Right lobe of liver (tissue), 6 donors: ENCODE measurements around the gene LRIG3. TPM values are rescaled to one million over a fixed set of nuclear protein-coding genes. Genes with fewer than 3 reads are reported as not detected.

Source experiments
- ATAC-seq, 4 donors: fragments of 200-7000 bp; cut with Tn5 transposase; one replicate each; pipeline ENCODE4 v1.9.1; 2020; ENCODE audit warnings: mild to moderate bottlenecking in 4 of 4, moderate library complexity in 4 of 4
- DNase-seq, 3 donors: peaks; one replicate each; pipeline ENCODE4 v3.0.0-alpha.2; 2020
- H3K27ac ChIP-seq, 3 donors: fragments of 200-600 bp; one replicate each; pipeline ENCODE4 v1.8.0; 2022
- H3K27me3 ChIP-seq, 2 donors: fragments of 200-600 bp; one replicate each; pipeline ENCODE4 v1.8.0; 2022
- H3K36me3 ChIP-seq, 4 donors: fragments of 200-600 bp; sonication (generic) in 1 of 4; one replicate each; pipeline versions ENCODE4 v1.5.1 to v1.8.0; 2017 to 2022; ENCODE audit warnings: control low read depth in 1 of 4
- H3K4me1 ChIP-seq, 4 donors: fragments of 200-600 bp; sonication (generic) in 1 of 4; one replicate each; pipeline versions ENCODE4 v1.5.1 to v1.8.0; 2017 to 2022; ENCODE audit warnings: control low read depth in 1 of 4
- H3K4me3 ChIP-seq, 3 donors: fragments of 200-600 bp; one replicate each; pipeline ENCODE4 v1.8.0; 2022
- H3K9me3 ChIP-seq, 4 donors: fragments of 200-600 bp; sonication (generic) in 1 of 4; one replicate each; pipeline versions ENCODE4 v1.5.1 to v1.8.0; 2017 to 2022; ENCODE audit warnings: control low read depth in 1 of 4
- POLR2A ChIP-seq: fragments of 450-650 bp; IDR thresholded peaks from one replicate; pipeline ENCODE4 v1.6.1; 2017; ENCODE audit warnings: antibody characterized with exemption, mild to moderate bottlenecking
- WGBS: methylation state at CpG from one replicate; pipeline ENCODE4 v1.1.6; 2018; ENCODE audit warnings: low coverage, low lambda C conversion rate; ENCODE audit not compliant: insufficient coverage; ENCODE audit errors: missing lambda C conversion rate; 5-methylcytosine and 5-hydroxymethylcytosine counted together
- intact Hi-C, 2 donors: fragments of 100-400 bp; cut with DNase I; formaldehyde crosslinking; loops; one replicate each; pipeline versions ENCODE4 v1.11.2 to v1.14.1; 2022
- long read RNA-seq: library from polyadenylated mRNA; unstranded; transcript quantifications from one replicate; pipeline ENCODE4 v2.0.0, GENCODE V29; 2019
- total RNA-seq, 6 experiments: library from RNA; depleted of rRNA in 2 of 6; stranded (reverse); fragments of >200 nt in 2 of 6; fragmentation: NEBNext Ultra II Directional in 3 of 6; extraction: Animal tissue kit (Norgen Biotek cat#: 25700) in 3 of 6; gene quantifications; one replicate each; pipeline versions ENCODE4 v1.1.0 to v1.2.4, GENCODE V29; 2016 to 2023
- TF ChIP-seq, protein P1 (sequence below), 4 donors: fragments of 200-600 bp in 3 of 4; fragments of 450-650 bp in 1 of 4; IDR thresholded peaks; one replicate each; pipeline versions ENCODE4 v1.5.1 to v1.8.0; 2016 to 2022; ENCODE audit warnings: antibody characterized with exemption in 4 of 4, mild to moderate bottlenecking in 2 of 4
- donor health status: DM: no; HTN: yes; CAD: no.
- donor health status: DM: no; HTN: no; CAD: no.
- donor health status: DM: no; HTN: no; CAD: no.
- donor health status: DM: no; HTN: yes; CAD: no.
- donor health status: DM: no; HTN: yes; CAD: no.

The LRIG3 gene, protein sequence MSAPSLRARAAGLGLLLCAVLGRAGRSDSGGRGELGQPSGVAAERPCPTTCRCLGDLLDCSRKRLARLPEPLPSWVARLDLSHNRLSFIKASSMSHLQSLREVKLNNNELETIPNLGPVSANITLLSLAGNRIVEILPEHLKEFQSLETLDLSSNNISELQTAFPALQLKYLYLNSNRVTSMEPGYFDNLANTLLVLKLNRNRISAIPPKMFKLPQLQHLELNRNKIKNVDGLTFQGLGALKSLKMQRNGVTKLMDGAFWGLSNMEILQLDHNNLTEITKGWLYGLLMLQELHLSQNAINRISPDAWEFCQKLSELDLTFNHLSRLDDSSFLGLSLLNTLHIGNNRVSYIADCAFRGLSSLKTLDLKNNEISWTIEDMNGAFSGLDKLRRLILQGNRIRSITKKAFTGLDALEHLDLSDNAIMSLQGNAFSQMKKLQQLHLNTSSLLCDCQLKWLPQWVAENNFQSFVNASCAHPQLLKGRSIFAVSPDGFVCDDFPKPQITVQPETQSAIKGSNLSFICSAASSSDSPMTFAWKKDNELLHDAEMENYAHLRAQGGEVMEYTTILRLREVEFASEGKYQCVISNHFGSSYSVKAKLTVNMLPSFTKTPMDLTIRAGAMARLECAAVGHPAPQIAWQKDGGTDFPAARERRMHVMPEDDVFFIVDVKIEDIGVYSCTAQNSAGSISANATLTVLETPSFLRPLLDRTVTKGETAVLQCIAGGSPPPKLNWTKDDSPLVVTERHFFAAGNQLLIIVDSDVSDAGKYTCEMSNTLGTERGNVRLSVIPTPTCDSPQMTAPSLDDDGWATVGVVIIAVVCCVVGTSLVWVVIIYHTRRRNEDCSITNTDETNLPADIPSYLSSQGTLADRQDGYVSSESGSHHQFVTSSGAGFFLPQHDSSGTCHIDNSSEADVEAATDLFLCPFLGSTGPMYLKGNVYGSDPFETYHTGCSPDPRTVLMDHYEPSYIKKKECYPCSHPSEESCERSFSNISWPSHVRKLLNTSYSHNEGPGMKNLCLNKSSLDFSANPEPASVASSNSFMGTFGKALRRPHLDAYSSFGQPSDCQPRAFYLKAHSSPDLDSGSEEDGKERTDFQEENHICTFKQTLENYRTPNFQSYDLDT
- total RNA-seq, result 10 to 100 TPM in 3 of 6 experiments, 1 to 10 TPM in 3; 4.2 to 13.3 (median 8.9) TPM
- long read RNA-seq, partial matches to known transcripts, result 2 of 3 reads
- long read RNA-seq, other reads (novel, unspliced or antisense), result 1 of 3 reads

DNA sequence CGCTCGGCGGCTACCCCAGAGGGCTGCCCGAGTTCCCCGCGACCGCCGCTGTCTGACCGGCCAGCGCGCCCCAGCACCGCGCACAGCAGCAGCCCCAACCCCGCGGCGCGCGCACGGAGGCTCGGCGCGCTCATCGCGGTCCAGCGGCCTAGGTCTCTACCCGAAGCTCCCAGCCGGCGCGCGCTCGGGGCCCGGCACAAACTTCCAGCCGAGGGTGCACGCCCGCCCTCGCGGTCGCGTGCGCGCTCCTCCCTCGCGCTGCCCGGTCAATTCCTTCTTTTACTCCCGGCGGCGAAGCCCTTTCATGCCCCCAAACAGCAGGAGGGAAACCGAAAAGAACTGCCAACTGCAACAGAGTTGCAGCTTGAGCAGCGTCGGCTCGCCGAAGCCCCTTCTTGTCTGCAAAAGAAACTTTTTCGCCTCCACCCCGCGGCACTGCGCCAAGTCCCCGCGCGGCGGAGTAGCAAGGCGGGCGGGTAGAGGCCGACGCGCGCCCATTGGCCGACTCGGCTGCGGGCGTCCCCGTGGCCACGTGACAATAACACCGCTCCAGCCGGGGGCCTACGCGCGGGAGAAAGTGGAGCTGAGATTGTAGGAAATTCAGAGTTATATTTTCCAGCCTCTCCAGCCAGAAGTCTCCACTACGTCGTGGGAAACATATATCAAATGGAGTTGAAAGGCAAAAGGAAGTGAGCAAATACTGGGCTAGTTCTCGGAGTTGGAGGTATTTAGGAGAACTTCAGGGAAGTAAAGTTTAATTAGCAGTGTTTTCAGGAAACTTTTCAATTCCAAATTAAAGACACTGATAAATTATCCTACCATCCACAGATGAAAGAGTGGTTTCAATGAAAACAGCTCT, at the start of gene LRIG3:
Gene LRIG3, minus strand, starts transcription at position 403 of the 859 bp plus-strand sequence. Its CDS starts 269 bp downstream, at position 134.
- H3K36me3 ChIP-seq, result no peaks in the 10 kb centered on the region
- H3K27me3 ChIP-seq, result no peaks in the 10 kb centered on the region
- TF ChIP-seq, protein P1, sequence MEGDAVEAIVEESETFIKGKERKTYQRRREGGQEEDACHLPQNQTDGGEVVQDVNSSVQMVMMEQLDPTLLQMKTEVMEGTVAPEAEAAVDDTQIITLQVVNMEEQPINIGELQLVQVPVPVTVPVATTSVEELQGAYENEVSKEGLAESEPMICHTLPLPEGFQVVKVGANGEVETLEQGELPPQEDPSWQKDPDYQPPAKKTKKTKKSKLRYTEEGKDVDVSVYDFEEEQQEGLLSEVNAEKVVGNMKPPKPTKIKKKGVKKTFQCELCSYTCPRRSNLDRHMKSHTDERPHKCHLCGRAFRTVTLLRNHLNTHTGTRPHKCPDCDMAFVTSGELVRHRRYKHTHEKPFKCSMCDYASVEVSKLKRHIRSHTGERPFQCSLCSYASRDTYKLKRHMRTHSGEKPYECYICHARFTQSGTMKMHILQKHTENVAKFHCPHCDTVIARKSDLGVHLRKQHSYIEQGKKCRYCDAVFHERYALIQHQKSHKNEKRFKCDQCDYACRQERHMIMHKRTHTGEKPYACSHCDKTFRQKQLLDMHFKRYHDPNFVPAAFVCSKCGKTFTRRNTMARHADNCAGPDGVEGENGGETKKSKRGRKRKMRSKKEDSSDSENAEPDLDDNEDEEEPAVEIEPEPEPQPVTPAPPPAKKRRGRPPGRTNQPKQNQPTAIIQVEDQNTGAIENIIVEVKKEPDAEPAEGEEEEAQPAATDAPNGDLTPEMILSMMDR (IDR thresholded peaks at IDR 0.05), result peak in 1 of 4 donors; percentile 18
- TF ChIP-seq POLR2A, result peak; percentile 79
- intact Hi-C loops, result no loop called here
- peak within 1 kb of the TSS; percentile 67 to 81 (median 72) for H3K4me3 ChIP-seq
- H3K4me1 ChIP-seq, result peaks cover 0 to 37% (median 6%) of the 10 kb centered on the region in 4 donors
- peak within 1 kb of the TSS; percentile 88 to 97 (median 96) for H3K27ac ChIP-seq
- ATAC-seq (peak; percentile 82 to 91 (median 87)), DNase-seq (peak; percentile 91 to 93 (median 93))
- WGBS, result under 1% methylated on average over 18 of the region's 80 CpGs
- no peaks in the 10 kb centered on the region for H3K9me3 ChIP-seq

DNA sequence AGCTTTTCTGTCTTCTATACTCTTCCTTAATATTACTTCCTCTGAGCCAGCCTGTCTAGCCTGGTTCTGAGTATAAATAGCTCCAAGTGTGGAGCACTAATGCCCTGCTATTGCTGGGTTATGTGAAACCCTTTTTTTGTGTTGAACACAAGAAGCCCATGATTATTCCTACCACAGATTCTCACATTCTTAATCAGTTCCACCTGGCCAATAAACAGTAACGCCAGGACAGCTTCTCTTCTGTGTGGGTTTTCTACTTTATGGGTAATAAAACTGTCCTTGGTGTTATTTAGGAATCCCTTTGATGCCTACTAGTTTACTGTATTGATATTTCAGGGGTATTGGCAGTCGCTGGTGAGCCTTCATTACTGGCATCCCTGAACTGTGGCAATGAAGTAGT, 48.9 kb upstream of the LRIG3 start:
- TF ChIP-seq POLR2A, result no peak
- TF ChIP-seq, protein P1 (IDR thresholded peaks at IDR 0.05), result no peak
- Histone ChIP-seq H3K27me3 (no peaks in the 10 kb centered on the region), H3K4me1 (no peaks in the 10 kb centered on the region), H3K9me3 (no peaks in the 10 kb centered on the region), H3K27ac (no peak overlapping the region), H3K36me3 (no peaks in the 10 kb centered on the region), H3K4me3 (no peak overlapping the region)
- ATAC-seq (no peak), DNase-seq (no peak)
- WGBS, result 69% methylated on average over 2 of the region's 2 CpGs
- intact Hi-C loops, result no loop called here

DNA sequence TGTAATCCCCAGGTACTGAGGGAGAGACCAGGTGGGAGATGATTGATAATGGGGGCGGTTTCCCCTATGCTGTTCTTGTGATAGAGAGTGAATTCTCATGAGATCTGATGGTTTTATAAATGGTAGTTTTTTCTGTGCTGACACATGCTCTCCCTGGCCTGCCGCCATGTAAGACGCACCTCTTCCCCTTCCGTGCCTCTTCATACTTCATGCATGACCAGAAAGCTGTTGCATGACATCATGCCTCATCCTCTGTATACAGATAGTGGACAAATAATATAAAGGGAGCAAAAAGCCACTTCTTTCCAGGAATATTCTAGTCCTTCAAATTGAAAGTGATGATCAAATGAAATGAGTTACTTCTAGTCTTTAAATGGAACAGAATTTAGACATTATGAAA, 47.3 kb upstream of the LRIG3 start:
- 68% methylated on average over 4 of the region's 4 CpGs for WGBS
- H3K27ac ChIP-seq, result no peak overlapping the region
- no peak for DNase-seq
- TF ChIP-seq POLR2A, result no peak
- TF ChIP-seq, protein P1 (IDR thresholded peaks at IDR 0.05), result no peak
- H3K4me3 ChIP-seq, result no peak overlapping the region
- intact Hi-C loops, result no loop called here
- no peaks in the 10 kb centered on the region for H3K4me1 ChIP-seq
- H3K27me3 ChIP-seq, result no peaks in the 10 kb centered on the region
- H3K9me3 ChIP-seq, result no peaks in the 10 kb centered on the region
- H3K36me3 ChIP-seq, result no peaks in the 10 kb centered on the region
- ATAC-seq, result no peak

DNA sequence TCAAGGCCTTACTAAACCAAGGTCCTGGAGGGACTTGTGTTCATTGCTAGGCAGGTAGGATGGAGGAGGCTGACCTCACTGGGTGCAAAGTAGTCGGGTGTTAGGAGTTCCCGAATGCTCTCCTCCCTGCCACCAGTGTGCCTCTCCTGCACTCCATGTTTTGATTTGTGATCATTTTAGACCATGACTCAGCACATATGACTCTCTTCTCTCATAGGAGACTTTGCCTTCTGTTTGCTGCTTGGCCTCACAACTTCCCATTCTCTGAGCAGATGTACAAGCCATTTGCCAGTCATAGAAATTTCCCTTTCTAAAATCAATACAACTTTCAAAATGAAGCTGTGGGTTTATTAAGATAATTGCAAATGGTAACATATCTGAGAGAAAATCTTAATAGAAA, 46.6 kb upstream of the LRIG3 start:
- DNase-seq (no peak), ATAC-seq (no peak)
- 92% methylated on average over 2 of the region's 2 CpGs for WGBS
- Histone ChIP-seq H3K27me3 (no peaks in the 10 kb centered on the region), H3K36me3 (no peaks in the 10 kb centered on the region), H3K4me3 (no peak overlapping the region), H3K4me1 (no peaks in the 10 kb centered on the region), H3K9me3 (no peaks in the 10 kb centered on the region), H3K27ac (no peak overlapping the region)
- intact Hi-C loops, result no loop called here
- TF ChIP-seq, protein P1 (IDR thresholded peaks at IDR 0.05), result no peak
- TF ChIP-seq POLR2A, result no peak
